ENCODE results near the gene KRTAP10-8.

KRTAP10-8 gene

GRCh38 chr21:44639331-44639655, 27.4 kb downstream of the KRTAP10-8 start:
- H3K9ac ChIP-seq (ENCODE audit: low read length) = no peak overlapping the region
- no peaks in the 10 kb centered on the region for H3F3A ChIP-seq (ENCODE audit: insufficient read depth, low read length)
- no peak overlapping the region for H2AFZ ChIP-seq (ENCODE audit: low read length)
- no peaks in the 10 kb centered on the region for H3K79me2 ChIP-seq (ENCODE audit: low read length)
- H3K9me2 ChIP-seq (replicated peaks; ENCODE audit: insufficient read depth, low read length) = no peaks in the 10 kb centered on the region
- DNase-seq = no peak
- H3K36me3 ChIP-seq (replicated peaks; ENCODE audit: insufficient read depth, low read length) = no peaks in the 10 kb centered on the region
- no peak for TF ChIP-seq EZH2phosphoT487 (IDR thresholded peaks at IDR 0.05; ENCODE audit: low read length)
- no peak for TF ChIP-seq CTCF (IDR thresholded peaks at IDR 0.05; ENCODE audit: low read length)
- TF ChIP-seq EZH2 (optimal IDR thresholded peaks at IDR 0.05; ENCODE audit: low read depth, low read length) = no peak
- no peak overlapping the region for H3K4me2 ChIP-seq (ENCODE audit: low read depth, low read length)
- no peaks in the 10 kb centered on the region for H4K20me1 ChIP-seq (ENCODE audit: insufficient read depth, low read length)
- no peaks in the 10 kb centered on the region for H3K9me3 ChIP-seq (replicated peaks; ENCODE audit: insufficient read depth, low read length)
- H3K27me3 ChIP-seq (replicated peaks; ENCODE audit: insufficient read depth, low read length) = peaks cover 79% of the 10 kb centered on the region
- H3K4me3 ChIP-seq (ENCODE audit: low read length) = no peak overlapping the region
- no peak overlapping the region for H3K27ac ChIP-seq (ENCODE audit: low read length)
- H3K4me1 ChIP-seq (ENCODE audit: low read length) = no peaks in the 10 kb centered on the region

GRCh38 chr21:44640761-44641160, 28.9 kb downstream of the KRTAP10-8 start:
- Histone ChIP-seq H3F3A (ENCODE audit: insufficient read depth, low read length) (no peaks in the 10 kb centered on the region), H3K9ac (ENCODE audit: low read length) (no peak overlapping the region), H4K20me1 (ENCODE audit: insufficient read depth, low read length) (no peaks in the 10 kb centered on the region), H3K27ac (ENCODE audit: low read length) (no peak overlapping the region), H2AFZ (ENCODE audit: low read length) (no peak overlapping the region), H3K4me3 (ENCODE audit: low read length) (no peak overlapping the region), H3K79me2 (ENCODE audit: low read length) (no peaks in the 10 kb centered on the region), H3K36me3 (replicated peaks; ENCODE audit: insufficient read depth, low read length) (no peaks in the 10 kb centered on the region), H3K4me1 (ENCODE audit: low read length) (no peaks in the 10 kb centered on the region), H3K4me2 (ENCODE audit: low read depth, low read length) (no peak overlapping the region), H3K9me3 (replicated peaks; ENCODE audit: insufficient read depth, low read length) (no peaks in the 10 kb centered on the region; the same call in 1 of the 2 replicates), H3K27me3 (replicated peaks; ENCODE audit: insufficient read depth, low read length) (peaks cover 80% of the 10 kb centered on the region), H3K9me2 (replicated peaks; ENCODE audit: insufficient read depth, low read length) (no peaks in the 10 kb centered on the region)
- no peak for DNase-seq
- TF ChIP-seq EZH2phosphoT487 (IDR thresholded peaks at IDR 0.05; ENCODE audit: low read length) (no peak), EZH2 (optimal IDR thresholded peaks at IDR 0.05; ENCODE audit: low read depth, low read length) (no peak), CTCF (IDR thresholded peaks at IDR 0.05; ENCODE audit: low read length) (no peak)

- no peak overlapping the region for H3K4me2 ChIP-seq (ENCODE audit: low read depth, low read length)
- no peak overlapping the region for H3K9ac ChIP-seq (ENCODE audit: low read length)
- no peak for TF ChIP-seq EZH2phosphoT487 (IDR thresholded peaks at IDR 0.05; ENCODE audit: low read length)
- no peak for TF ChIP-seq CTCF (IDR thresholded peaks at IDR 0.05; ENCODE audit: low read length)
- no peak for TF ChIP-seq EZH2 (optimal IDR thresholded peaks at IDR 0.05; ENCODE audit: low read depth, low read length)
- H3K9me3 ChIP-seq (replicated peaks; ENCODE audit: insufficient read depth, low read length) = no peaks in the 10 kb centered on the region; the same call in 1 of the 2 replicates
- H3K4me3 ChIP-seq (ENCODE audit: low read length) = no peak overlapping the region
- no peaks in the 10 kb centered on the region for H3F3A ChIP-seq (ENCODE audit: insufficient read depth, low read length)
- H3K27ac ChIP-seq (ENCODE audit: low read length) = no peak overlapping the region
- H3K36me3 ChIP-seq (replicated peaks; ENCODE audit: insufficient read depth, low read length) = no peaks in the 10 kb centered on the region
- H3K27me3 ChIP-seq (replicated peaks; ENCODE audit: insufficient read depth, low read length) = peaks cover 93% of the 10 kb centered on the region
- H3K79me2 ChIP-seq (ENCODE audit: low read length) = no peaks in the 10 kb centered on the region
- H2AFZ ChIP-seq (ENCODE audit: low read length) = no peak overlapping the region
- H3K4me1 ChIP-seq (ENCODE audit: low read length) = no peaks in the 10 kb centered on the region
- no peaks in the 10 kb centered on the region for H3K9me2 ChIP-seq (replicated peaks; ENCODE audit: insufficient read depth, low read length)
- no peak for DNase-seq
- no peaks in the 10 kb centered on the region for H4K20me1 ChIP-seq (ENCODE audit: insufficient read depth, low read length)
These were observed 31.9 kb downstream of the KRTAP10-8 start for GRCh38 chr21:44643741-44644310.

Data from MM.1S (cell line).